ENCODE results near the gene PTPRD. TPM values are rescaled to one million over a fixed set of nuclear protein-coding genes. Genes with fewer than 3 reads are reported as not detected.
"Not testable (repeated sequence)": the region's sequence is repeated elsewhere in the genome, so short reads cannot be mapped to it uniquely, and the experiment has no call there.

Gene PTPRD
- total RNA-seq, 2 experiments from 2014 or later, result 0.03 TPM; not detected in 1

- intact Hi-C loops (cut with micrococcal nuclease; ENCODE audit: unreplicated experiment), result no loop called here
- H3K79me2 ChIP-seq (ENCODE audit: insufficient read depth, low read depth, low read length), result no peaks in the 10 kb centered on the region
- H3K36me3 ChIP-seq (ENCODE audit: insufficient read depth, low read length), result no peaks in the 10 kb centered on the region
- TF ChIP-seq EZH2phosphoT487 (IDR thresholded peaks at IDR 0.05; ENCODE audit: borderline replicate concordance, low read depth, low read length), result no peak
- TF ChIP-seq CTCF (conservative IDR thresholded peaks at IDR 0.05; ENCODE audit: low read length), result peak; percentile 47
- no peaks in the 10 kb centered on the region for H3K4me1 ChIP-seq (ENCODE audit: insufficient read depth, low read length, poor library complexity, severe bottlenecking)
- no peaks in the 10 kb centered on the region for H4K20me1 ChIP-seq (ENCODE audit: insufficient read depth, low read length)
- BruUV-seq (replicated peaks), result no TSS peak
- no peak for DNase-seq (ENCODE audit: low spot score)
- ChIA-PET POLR2A (no interaction called here), CTCF (ENCODE audit: unreplicated experiment) (no interaction called here)
- no peak overlapping the region for H3K4me3 ChIP-seq (ENCODE audit: low read depth, low read length, poor library complexity, severe bottlenecking)
- no peaks in the 10 kb centered on the region for H3K9me3 ChIP-seq (ENCODE audit: low read length)
- no peaks in the 10 kb centered on the region for H3K9me2 ChIP-seq (ENCODE audit: insufficient read depth, low read length)
- no peak overlapping the region for H3K4me2 ChIP-seq (ENCODE audit: low read length)
- H2AFZ ChIP-seq (ENCODE audit: low read length), result no peak overlapping the region
- H3K27ac ChIP-seq (ENCODE audit: low read depth, low read length, poor library complexity, severe bottlenecking), result no peak overlapping the region
Observed at GRCh38 chr9:8978334-8978733, 1634.5 kb downstream of the PTPRD start.

- BruUV-seq (replicated peaks); intact Hi-C loops (cut with micrococcal nuclease; ENCODE audit: unreplicated experiment): not testable (repeated sequence)
Observed at GRCh38 chr9:8968350-8968749, 1644.5 kb downstream of the PTPRD start.

GRCh38 chr9:8963885-8964284, 1648.9 kb downstream of the PTPRD start:
- Histone ChIP-seq H3K4me2 (ENCODE audit: low read length) (no peak overlapping the region), H3K9me3 (ENCODE audit: low read length) (no peaks in the 10 kb centered on the region), H3K27ac (ENCODE audit: low read depth, low read length, poor library complexity, severe bottlenecking) (no peak overlapping the region), H3K4me1 (ENCODE audit: insufficient read depth, low read length, poor library complexity, severe bottlenecking) (no peaks in the 10 kb centered on the region), H4K20me1 (ENCODE audit: insufficient read depth, low read length) (no peaks in the 10 kb centered on the region), H3K9me2 (ENCODE audit: insufficient read depth, low read length) (no peaks in the 10 kb centered on the region), H2AFZ (ENCODE audit: low read length) (no peak overlapping the region), H3K4me3 (ENCODE audit: low read depth, low read length, poor library complexity, severe bottlenecking) (no peak overlapping the region), H3K36me3 (ENCODE audit: insufficient read depth, low read length) (no peaks in the 10 kb centered on the region), H3K79me2 (ENCODE audit: insufficient read depth, low read depth, low read length) (no peaks in the 10 kb centered on the region)
- no peak for TF ChIP-seq EZH2phosphoT487 (IDR thresholded peaks at IDR 0.05; ENCODE audit: borderline replicate concordance, low read depth, low read length)
- no peak for TF ChIP-seq CTCF (conservative IDR thresholded peaks at IDR 0.05; ENCODE audit: low read length)
- no TSS peak for BruUV-seq (replicated peaks)
- POLR2A ChIA-PET, result interaction anchor here (0.7 kb wide), 1 partner anchor 1355 kb away, joined by 3 read pairs; no protein-coding TSS in a partner anchor
- CTCF ChIA-PET (ENCODE audit: unreplicated experiment), result no interaction called here
- intact Hi-C loops (cut with micrococcal nuclease; ENCODE audit: unreplicated experiment), result no loop called here
- DNase-seq (ENCODE audit: low spot score), result no peak

More at GRCh38 chr9:8968350-8968749, 1644.5 kb downstream of the PTPRD start:
- H3K9me3 ChIP-seq (ENCODE audit: low read length); H3K4me1 ChIP-seq (ENCODE audit: insufficient read depth, low read length, poor library complexity, severe bottlenecking); H3K9me2 ChIP-seq (ENCODE audit: insufficient read depth, low read length); H3K4me2 ChIP-seq (ENCODE audit: low read length); H2AFZ ChIP-seq (ENCODE audit: low read length); H3K79me2 ChIP-seq (ENCODE audit: insufficient read depth, low read depth, low read length); POLR2A ChIA-PET; H3K27ac ChIP-seq (ENCODE audit: low read depth, low read length, poor library complexity, severe bottlenecking); H3K36me3 ChIP-seq (ENCODE audit: insufficient read depth, low read length); CTCF ChIA-PET (ENCODE audit: unreplicated experiment); H3K4me3 ChIP-seq (ENCODE audit: low read depth, low read length, poor library complexity, severe bottlenecking); DNase-seq (ENCODE audit: low spot score); H4K20me1 ChIP-seq (ENCODE audit: insufficient read depth, low read length): not testable (repeated sequence)

Data from OCI-LY7 (cell line).